Panc1 (cell line): Measurements from ENCODE around the gene BDH2. TPM values are rescaled to one million over a fixed set of nuclear protein-coding genes. Genes with fewer than 3 reads are reported as not detected.

Experiments
- ATAC-seq: fragments of 200-7000 bp; cut with Tn5 transposase; 2 replicates; pipeline ENCODE4 v1.9.1; 2020; ENCODE audit warnings: mild to moderate bottlenecking, moderate library complexity
- BruUV-seq: library from RNA; stranded (reverse); fragments of 400-500 nt; replicated peaks from 2 replicates; lab custom pipeline; 2021; lab: Mats Ljungman, UMichigan
- CTCF ChIA-PET: fragments of 300-600 bp; sonication (Branson Sonifier 250); formaldehyde crosslinking; loops from one replicate; lab custom pipeline; 2022; ENCODE audit warnings: antibody characterized with exemption; lab: Charles Lee
- POLR2A ChIA-PET: fragments of 300-600 bp; sonication (Branson Sonifier 250); formaldehyde crosslinking; loops from one replicate; lab custom pipeline; 2022; ENCODE audit warnings: antibody characterized with exemption; lab: Charles Lee
- DNase-seq: peaks from one replicate; pipeline ENCODE4 v3.0.0-alpha.2; 2010; ENCODE audit warnings: low read depth, low spot score
- H3K27ac ChIP-seq: 2 replicates; pipeline ENCODE4 v1.5.1; 2011; ENCODE audit warnings: mild to moderate bottlenecking, low read length, inconsistent platforms
- H3K27me3 ChIP-seq: fragments of 200-500 bp; sonication (Bioruptor generic); 2 replicates; pipeline ENCODE4 v1.6.0; 2014; ENCODE audit warnings: low read length, inconsistent platforms; ENCODE audit not compliant: control insufficient read depth, insufficient read depth
- H3K36me3 ChIP-seq: fragments of 200-500 bp; sonication (Bioruptor generic); 2 replicates; pipeline ENCODE4 v1.5.1; 2014; ENCODE audit warnings: inconsistent platforms, mild to moderate bottlenecking, low read length, moderate library complexity; ENCODE audit not compliant: control insufficient read depth, insufficient read depth
- H3K4me1 ChIP-seq: 2 replicates; pipeline ENCODE4 v1.5.1; 2011; ENCODE audit warnings: inconsistent platforms, mild to moderate bottlenecking, low read length, moderate library complexity; ENCODE audit not compliant: control insufficient read depth, insufficient read depth
- H3K4me3 ChIP-seq, 2 experiments: 2 replicates each; pipeline ENCODE4 v1.5.1; 2011 to 2012; ENCODE audit warnings: low read depth in 2 of 2, low read length in 2 of 2, mild to moderate bottlenecking in 2 of 2, inconsistent platforms in 1 of 2, moderate library complexity in 1 of 2
- H3K9me3 ChIP-seq: fragments of 200-500 bp; sonication (Bioruptor generic); 2 replicates; pipeline ENCODE4 v1.5.1; 2014; ENCODE audit warnings: low read depth, mild to moderate bottlenecking, inconsistent platforms, low read length, moderate library complexity; ENCODE audit not compliant: control insufficient read depth, insufficient read depth
- CTCF ChIP-seq: fragments of 450-650 bp; IDR thresholded peaks from 2 replicates; pipeline ENCODE4 v1.5.1; 2017; ENCODE audit warnings: mild to moderate bottlenecking
- POLR2AphosphoS5 ChIP-seq: IDR thresholded peaks from 2 replicates; pipeline ENCODE4 v1.6.1; 2012; ENCODE audit warnings: mild to moderate bottlenecking, low read depth, low read length, moderate library complexity
- REST ChIP-seq, 2 experiments: IDR thresholded peaks; 2 replicates each; pipeline ENCODE4 v1.6.1; 2011 to 2012; ENCODE audit warnings: low read depth in 2 of 2, control low read depth in 1 of 2, low read length in 1 of 2, mild to moderate bottlenecking in 1 of 2, moderate library complexity in 1 of 2; ENCODE audit not compliant: insufficient read depth in 1 of 2
- SIN3A ChIP-seq: IDR thresholded peaks from 2 replicates; pipeline ENCODE4 v1.6.1; 2012; ENCODE audit warnings: low read depth, mild to moderate bottlenecking, low read length, moderate library complexity, borderline replicate concordance; ENCODE audit not compliant: insufficient read depth
- TCF7L2 ChIP-seq: IDR thresholded peaks from 2 replicates; pipeline ENCODE4 v1.6.1; 2011; ENCODE audit warnings: mild to moderate bottlenecking, low read depth, low read length, inconsistent platforms
- in situ Hi-C: cut with HindIII; loops from 2 replicates; pipeline ENCODE4 v1.10.0; 2016; ENCODE audit warnings: low sequenced_read_pairs, low pct_unique_long_range_greater_than_20kb
- intact Hi-C: fragments of 100-400 bp; cut with micrococcal nuclease; formaldehyde crosslinking; loops from one replicate; pipeline ENCODE4 v1.10.0; 2022; ENCODE audit not compliant: unreplicated experiment
- total RNA-seq: library from RNA; stranded (reverse); gene quantifications from one replicate; pipeline ENCODE4 v1.2.1, GENCODE V29; 2021; ENCODE audit not compliant: unreplicated experiment

BDH2 gene
- total RNA-seq, 1 experiment from 2014 or later, result 0.98 TPM

GRCh38 chr4:103126126-103126525 is 26.5 kb upstream of the BDH2 start:
- Histone ChIP-seq H3K4me3 (no peak overlapping the region), H3K9me3 (no peaks in the 10 kb centered on the region), H3K4me1 (no peaks in the 10 kb centered on the region), H3K36me3 (peaks cover 5% of the 10 kb centered on the region; the same call in 1 of the 2 replicates), H3K27ac (no peak overlapping the region), H3K27me3 (no peaks in the 10 kb centered on the region)
- no peak for ATAC-seq
- ChIA-PET POLR2A (no interaction called here), CTCF (no interaction called here)
- in situ Hi-C loops, result no loop called here
- TF ChIP-seq CTCF (no peak), POLR2AphosphoS5 (no peak), TCF7L2 (no peak)
- no peak for DNase-seq
- intact Hi-C loops, result no loop called here
- no TSS peak for BruUV-seq

GRCh38 chr4:103123114-103123513 is 23.5 kb upstream of the BDH2 start:
- BruUV-seq, result no TSS peak
- Histone ChIP-seq H3K9me3 (no peaks in the 10 kb centered on the region), H3K4me1 (no peaks in the 10 kb centered on the region), H3K4me3 (no peak overlapping the region), H3K27me3 (no peaks in the 10 kb centered on the region), H3K27ac (no peak overlapping the region), H3K36me3 (peaks cover 5% of the 10 kb centered on the region; the same call in 1 of the 2 replicates)
- intact Hi-C loops (no loop called here), in situ Hi-C loops (no loop called here)
- TF ChIP-seq CTCF (no peak), SIN3A (no peak), TCF7L2 (no peak), POLR2AphosphoS5 (no peak), REST (IDR thresholded peaks at IDR 0.05; ENCODE audit: insufficient read depth in 1 of 2, low read depth in 2 of 2, low read length in 1 of 2) (no peak)
- POLR2A ChIA-PET, result no interaction called here
- ATAC-seq (no peak), DNase-seq (no peak)
- CTCF ChIA-PET, result no interaction called here
